HG03342 (cell line): Measurements from ENCODE around the gene NSL1.
"Not testable (repeated sequence)": the region's sequence is repeated elsewhere in the genome, so short reads cannot be mapped to it uniquely, and the experiment has no call there.

Source experiments
- ATAC-seq: cut with Tn5 transposase; IDR thresholded peaks from one replicate; pipeline ENCODE4 v1.9.1; 2021; ENCODE audit warnings: mild to moderate bottlenecking, moderate library complexity; ENCODE audit not compliant: unreplicated experiment

The NSL1 gene

DNA sequence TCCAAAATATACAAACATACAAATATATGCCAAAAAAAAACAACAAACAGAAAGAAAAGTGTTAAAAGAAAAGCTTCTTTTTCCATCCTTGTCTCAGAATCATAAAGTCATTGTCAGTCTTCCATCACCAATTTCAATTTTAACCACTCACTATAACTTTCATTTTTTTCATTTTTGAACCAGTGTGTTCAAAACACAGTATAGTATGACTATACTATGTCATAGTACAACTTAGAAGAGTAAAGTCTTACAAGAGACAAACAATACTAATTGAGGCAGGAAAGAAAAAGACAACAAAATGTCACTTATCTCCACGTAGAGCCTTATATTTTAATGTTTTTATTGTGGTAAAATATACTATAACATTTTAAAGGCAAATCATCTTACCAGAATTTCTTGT, 7.6 kb downstream of the NSL1 start:
- ATAC-seq = no peak

DNA sequence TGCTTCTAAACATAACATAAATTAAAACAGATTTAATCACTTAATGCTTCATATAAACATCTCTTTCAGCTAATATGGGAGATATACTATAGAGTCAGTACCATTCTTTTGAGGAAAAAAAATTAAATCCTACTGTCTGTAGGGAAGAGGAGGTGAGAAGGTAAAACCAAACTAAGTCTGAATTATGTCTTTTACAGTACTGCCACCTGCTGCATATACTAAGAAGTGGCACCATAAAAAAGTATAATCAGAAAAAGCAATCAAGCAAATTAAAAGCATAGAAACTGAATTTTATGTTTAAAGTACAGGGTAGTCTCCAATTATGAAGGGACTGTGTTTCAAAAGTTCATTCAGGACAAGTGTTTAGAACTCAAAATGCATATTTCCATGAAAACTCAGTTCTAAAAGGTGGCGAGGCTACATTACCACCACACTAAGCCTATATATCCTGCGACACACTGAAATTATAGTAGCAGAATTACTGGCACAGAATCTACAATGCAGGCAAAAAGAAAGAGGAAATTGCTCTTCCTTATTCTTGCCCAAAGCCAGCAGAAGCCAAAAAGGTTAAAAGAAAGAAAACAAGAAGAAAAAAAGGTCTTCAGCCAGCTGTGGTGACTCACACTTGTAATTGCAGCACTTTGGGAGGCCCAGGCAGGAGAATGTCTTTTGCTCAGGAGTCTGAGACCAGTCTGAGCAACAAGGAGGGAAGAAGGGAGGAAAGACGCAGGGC, 9.0 kb downstream of the NSL1 start:
- no peak for ATAC-seq

- no peak for ATAC-seq
These were observed 10.4 kb downstream of the NSL1 start for GRCh38 chr1:212781225-212781624.

DNA sequence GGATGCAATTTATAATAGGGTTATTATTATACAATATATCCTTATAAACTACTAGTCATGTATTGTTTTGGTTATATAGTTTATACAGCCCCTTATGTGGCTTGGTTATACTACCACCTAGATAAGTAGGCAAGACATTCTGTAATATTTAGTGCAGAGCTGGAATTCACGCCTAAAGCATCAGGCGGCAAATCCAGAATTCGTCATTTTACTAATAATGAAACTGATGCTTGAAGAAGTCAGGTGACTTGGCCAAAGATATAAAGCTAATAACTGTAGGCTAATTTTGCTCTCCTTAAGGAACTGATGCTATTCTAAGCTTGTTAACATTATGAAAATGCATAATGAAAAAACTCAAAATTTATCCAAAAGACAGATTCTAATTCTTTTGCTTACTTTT, 10.8 kb downstream of the NSL1 start:
- ATAC-seq = no peak

GRCh38 chr1:212779086-212779485, 12.5 kb downstream of the NSL1 start:
- not testable (repeated sequence) for ATAC-seq

DNA sequence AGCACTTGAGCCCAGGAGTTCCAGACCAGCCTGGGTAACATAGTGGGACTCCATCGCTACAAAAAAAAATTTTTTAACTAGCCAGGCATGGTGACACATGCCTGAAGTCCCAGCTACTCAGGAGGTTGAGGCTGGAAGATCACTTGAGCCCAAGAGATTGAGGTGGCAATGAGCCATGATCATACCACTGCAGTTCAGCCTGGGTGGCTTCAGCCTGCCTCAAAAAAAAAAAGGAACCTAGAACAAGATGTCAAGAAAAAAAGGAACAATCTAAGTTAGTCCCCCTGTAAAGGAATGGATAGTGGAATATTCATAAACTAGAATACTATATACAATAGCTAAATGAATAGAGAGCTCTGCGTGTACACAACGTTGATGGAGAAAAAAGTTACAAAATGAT, 14.4 kb downstream of the NSL1 start:
- ATAC-seq = no peak

DNA sequence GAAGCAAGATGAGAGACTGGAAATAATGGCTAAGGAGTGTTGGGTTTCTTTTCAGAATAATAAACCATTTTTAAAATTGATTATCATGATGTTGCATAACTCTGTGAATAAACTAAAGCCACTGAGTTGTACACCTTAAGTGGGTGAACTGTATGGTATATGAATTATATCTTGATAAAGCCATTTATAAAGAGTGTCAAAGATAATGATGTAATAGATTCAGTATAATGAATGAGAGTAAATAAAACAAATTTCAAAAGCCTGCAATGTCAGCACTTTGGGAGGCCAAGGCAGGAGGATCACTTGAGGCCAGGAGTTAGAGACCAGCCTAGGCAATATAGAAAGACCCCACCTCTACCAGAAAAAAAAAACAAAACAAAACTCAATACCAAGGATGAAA, 16.3 kb downstream of the NSL1 start:
- no peak for ATAC-seq

GRCh38 chr1:212774584-212774983, 17.0 kb downstream of the NSL1 start:
- no peak for ATAC-seq

GRCh38 chr1:212773011-212773410, 18.6 kb downstream of the NSL1 start:
- no peak for ATAC-seq

- ATAC-seq = no peak
These were observed 20.2 kb downstream of the NSL1 start for GRCh38 chr1:212771341-212771740.

- ATAC-seq = peak; percentile 47
These were observed 22.0 kb downstream of the NSL1 start for GRCh38 chr1:212769459-212770167.

GRCh38 chr1:212766825-212767224, 24.8 kb downstream of the NSL1 start:
- not testable (repeated sequence) for ATAC-seq

GRCh38 chr1:212764718-212765281, 26.8 kb downstream of the NSL1 start:
- ATAC-seq = not testable (repeated sequence)

GRCh38 chr1:212762839-212763238, 28.7 kb downstream of the NSL1 start:
- no peak for ATAC-seq

- no peak for ATAC-seq
These were observed 29.3 kb downstream of the NSL1 start for GRCh38 chr1:212762234-212762633.

- ATAC-seq = no peak
These were observed 31.3 kb downstream of the NSL1 start for GRCh38 chr1:212760126-212760823.

- ATAC-seq = no peak
These were observed 31.9 kb downstream of the NSL1 start for GRCh38 chr1:212759683-212760082.

GRCh38 chr1:212754680-212755079, 36.9 kb downstream of the NSL1 start:
- no peak for ATAC-seq

- peak; percentile 57 for ATAC-seq
These were observed 37.4 kb downstream of the NSL1 start for GRCh38 chr1:212754193-212754592.

DNA sequence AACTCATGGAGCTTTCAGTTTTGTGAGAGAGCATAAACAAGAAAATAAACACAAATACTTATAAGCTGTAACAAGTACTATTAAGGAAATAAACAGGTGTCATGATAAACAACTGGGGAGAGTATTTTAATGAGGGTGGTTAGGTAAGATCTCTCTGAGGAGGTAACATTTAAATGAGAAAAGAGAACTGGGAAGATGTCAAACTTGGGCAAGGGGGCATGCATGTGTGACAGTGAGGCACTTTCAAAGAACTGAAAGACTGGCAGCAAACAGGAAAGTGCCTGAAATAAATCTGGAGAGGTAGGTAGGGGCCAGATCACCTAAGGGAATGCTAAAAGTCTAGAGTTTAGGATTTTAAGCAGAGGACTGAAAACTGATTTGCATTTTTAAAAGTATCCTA, 37.8 kb downstream of the NSL1 start:
- ATAC-seq = no peak

DNA sequence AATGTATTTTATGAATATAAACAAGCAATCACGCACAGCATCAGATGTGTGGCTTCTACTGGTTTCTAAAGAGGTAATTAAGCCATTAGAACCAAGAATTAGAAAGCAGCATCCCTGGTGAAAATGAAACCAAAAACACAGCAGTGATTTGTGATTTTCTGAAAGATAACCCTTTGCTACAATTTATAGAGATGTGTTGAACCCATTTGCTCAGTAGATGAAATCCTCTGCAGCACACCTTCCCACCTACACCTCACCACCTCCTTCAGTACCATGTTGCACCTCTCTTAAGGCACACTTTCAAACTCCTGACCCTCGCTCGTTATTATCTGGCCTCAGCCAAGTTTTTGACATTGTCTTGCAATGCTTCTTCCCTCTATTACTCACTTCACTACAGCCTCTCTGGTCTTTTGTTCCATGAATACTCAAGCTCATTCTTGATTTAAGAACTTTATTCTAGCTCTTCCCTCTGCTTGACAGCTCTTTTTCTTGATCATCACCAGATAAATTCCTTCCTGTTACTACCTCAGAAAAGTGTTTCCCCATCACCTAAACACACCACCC, 38.6 kb downstream of the NSL1 start:
- ATAC-seq = peak; percentile 28
